ENCODE data around the gene SCAMP1. TPM values are rescaled to one million over a fixed set of nuclear protein-coding genes. Genes with fewer than 3 reads are reported as not detected.
"Not testable (repeated sequence)": the region's sequence is repeated elsewhere in the genome, so short reads cannot be mapped to it uniquely, and the experiment has no call there.

SCAMP1 gene
- total RNA-seq, 1 donor from 2014 or later, result 45.4 TPM

- Mint-ChIP-seq H3K27ac (no peak overlapping the region), H3K27me3 (ENCODE audit: low read depth) (no peaks in the 10 kb centered on the region), H3K4me1 (no peaks in the 10 kb centered on the region), H3K4me3 (no peak overlapping the region), H3K9me3 (no peaks in the 10 kb centered on the region), H3K36me3 (no peaks in the 10 kb centered on the region)
- TF ChIP-seq CTCF (IDR thresholded peaks at IDR 0.05; ENCODE audit: unreplicated experiment), result no peak
- DNase-seq (ENCODE audit: low spot score in 2 of 2, unreplicated experiment in 2 of 2), result no peak
Observed at GRCh38 chr5:78353520-78353919, 6.9 kb upstream of the SCAMP1 start.

GRCh38 chr5:78354066-78354670, 6.2 kb upstream of the SCAMP1 start:
- Mint-ChIP-seq H3K9me3 (no peaks in the 10 kb centered on the region), H3K4me1 (peaks cover 6% of the 10 kb centered on the region), H3K27ac (no peak overlapping the region), H3K36me3 (no peaks in the 10 kb centered on the region), H3K27me3 (ENCODE audit: low read depth) (no peaks in the 10 kb centered on the region), H3K4me3 (no peak overlapping the region)
- no peak for DNase-seq (ENCODE audit: low spot score in 2 of 2, unreplicated experiment in 2 of 2)
- TF ChIP-seq CTCF (IDR thresholded peaks at IDR 0.05; ENCODE audit: unreplicated experiment), result no peak

- H3K4me1 Mint-ChIP-seq, result peaks cover 12% of the 10 kb centered on the region
- no peak for DNase-seq (ENCODE audit: low spot score in 2 of 2, unreplicated experiment in 2 of 2)
- H3K27me3 Mint-ChIP-seq (ENCODE audit: low read depth), result no peaks in the 10 kb centered on the region
- H3K27ac Mint-ChIP-seq, result no peak overlapping the region
- H3K36me3 Mint-ChIP-seq, result no peaks in the 10 kb centered on the region
- H3K4me3 Mint-ChIP-seq, result no peak overlapping the region
- no peaks in the 10 kb centered on the region for H3K9me3 Mint-ChIP-seq
- TF ChIP-seq CTCF (IDR thresholded peaks at IDR 0.05; ENCODE audit: unreplicated experiment), result no peak
Observed at GRCh38 chr5:78355561-78355960, 4.9 kb upstream of the SCAMP1 start.

- not testable (repeated sequence) for H3K27me3 Mint-ChIP-seq (ENCODE audit: low read depth); H3K9me3 Mint-ChIP-seq; DNase-seq (ENCODE audit: low spot score in 2 of 2, unreplicated experiment in 2 of 2); H3K36me3 Mint-ChIP-seq
- H3K27ac Mint-ChIP-seq, result peak overlapping the region; percentile 98
- H3K4me3 Mint-ChIP-seq, result peak overlapping the region; percentile 96
- peaks cover 25% of the 10 kb centered on the region for H3K4me1 Mint-ChIP-seq
Observed at GRCh38 chr5:78359455-78359830, 974 bp upstream of the SCAMP1 start.

GRCh38 chr5:78360674-78360923, 182 bp downstream of the SCAMP1 start:
- Mint-ChIP-seq H3K4me1 (peaks cover 25% of the 10 kb centered on the region), H3K27me3 (ENCODE audit: low read depth) (no peaks in the 10 kb centered on the region), H3K36me3 (no peaks in the 10 kb centered on the region), H3K9me3 (no peaks in the 10 kb centered on the region), H3K4me3 (peak overlapping the region; percentile 96), H3K27ac (peak overlapping the region; percentile 98)
- TF ChIP-seq CTCF (IDR thresholded peaks at IDR 0.05; ENCODE audit: unreplicated experiment), result no peak
- no peak for DNase-seq (ENCODE audit: low spot score in 2 of 2, unreplicated experiment in 2 of 2)

- H3K36me3 Mint-ChIP-seq, result no peaks in the 10 kb centered on the region
- H3K27ac Mint-ChIP-seq, result peak overlapping the region; percentile 98
- peak in 1 of 2 experiments; percentile 62 for DNase-seq (ENCODE audit: low spot score in 2 of 2, unreplicated experiment in 2 of 2)
- no peak for TF ChIP-seq CTCF (IDR thresholded peaks at IDR 0.05; ENCODE audit: unreplicated experiment)
- no peaks in the 10 kb centered on the region for H3K9me3 Mint-ChIP-seq
- H3K4me3 Mint-ChIP-seq, result peak overlapping the region; percentile 96
- H3K27me3 Mint-ChIP-seq (ENCODE audit: low read depth), result no peaks in the 10 kb centered on the region
- peaks cover 25% of the 10 kb centered on the region for H3K4me1 Mint-ChIP-seq
Observed at GRCh38 chr5:78360924-78361630, 660 bp downstream of the SCAMP1 start.
